ENCODE data around the gene RHOBTB1.
A peak's percentile ranks its signal among the peaks of the same experiment; 100 is the strongest.
"Not testable (repeated sequence)": the region's sequence is repeated elsewhere in the genome, so short reads cannot be mapped to it uniquely, and the experiment has no call there.

RHOBTB1 gene

DNA sequence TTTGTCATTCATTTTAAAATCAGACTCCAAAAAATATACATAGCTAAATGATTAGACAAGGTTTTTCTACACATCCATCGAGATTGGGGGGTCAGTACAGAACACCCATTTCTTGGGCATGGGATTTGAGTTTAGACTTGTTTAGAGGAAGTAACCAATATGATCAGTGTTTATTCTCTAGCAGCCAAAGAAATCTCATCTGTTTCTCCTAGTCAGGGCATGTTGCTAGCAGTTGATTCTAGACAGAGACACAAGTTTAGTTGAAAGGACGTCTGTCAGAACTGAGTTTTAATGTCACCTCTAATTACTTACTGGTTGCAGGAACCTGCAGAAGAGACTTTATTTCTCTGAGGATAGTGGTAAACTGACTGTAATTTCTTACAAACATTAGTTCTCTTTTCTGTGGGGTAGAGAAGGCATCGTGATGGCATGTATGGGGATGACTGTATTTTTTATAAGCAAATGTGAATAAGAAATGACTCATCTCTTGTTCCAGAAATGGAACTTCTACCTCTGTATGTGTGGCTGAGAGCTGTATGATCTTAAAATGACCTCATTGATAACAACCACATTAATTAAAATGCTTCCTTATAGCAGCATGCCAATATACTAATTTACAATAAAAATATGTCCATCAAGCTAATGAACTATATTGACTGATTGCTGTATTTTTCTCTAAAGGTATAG lies 30.6 kb upstream of the RHOBTB1 start:
- peak; percentile 49 for DNase-seq (ENCODE audit: low read depth)
- no peak overlapping the region for H3K4me3 ChIP-seq (ENCODE audit: control insufficient read depth, low read depth, low read length)
- TF ChIP-seq, protein P1, sequence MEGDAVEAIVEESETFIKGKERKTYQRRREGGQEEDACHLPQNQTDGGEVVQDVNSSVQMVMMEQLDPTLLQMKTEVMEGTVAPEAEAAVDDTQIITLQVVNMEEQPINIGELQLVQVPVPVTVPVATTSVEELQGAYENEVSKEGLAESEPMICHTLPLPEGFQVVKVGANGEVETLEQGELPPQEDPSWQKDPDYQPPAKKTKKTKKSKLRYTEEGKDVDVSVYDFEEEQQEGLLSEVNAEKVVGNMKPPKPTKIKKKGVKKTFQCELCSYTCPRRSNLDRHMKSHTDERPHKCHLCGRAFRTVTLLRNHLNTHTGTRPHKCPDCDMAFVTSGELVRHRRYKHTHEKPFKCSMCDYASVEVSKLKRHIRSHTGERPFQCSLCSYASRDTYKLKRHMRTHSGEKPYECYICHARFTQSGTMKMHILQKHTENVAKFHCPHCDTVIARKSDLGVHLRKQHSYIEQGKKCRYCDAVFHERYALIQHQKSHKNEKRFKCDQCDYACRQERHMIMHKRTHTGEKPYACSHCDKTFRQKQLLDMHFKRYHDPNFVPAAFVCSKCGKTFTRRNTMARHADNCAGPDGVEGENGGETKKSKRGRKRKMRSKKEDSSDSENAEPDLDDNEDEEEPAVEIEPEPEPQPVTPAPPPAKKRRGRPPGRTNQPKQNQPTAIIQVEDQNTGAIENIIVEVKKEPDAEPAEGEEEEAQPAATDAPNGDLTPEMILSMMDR (conservative IDR thresholded peaks at IDR 0.05; ENCODE audit: control insufficient read depth, insufficient read depth, low read depth, low read length), result no peak

DNA sequence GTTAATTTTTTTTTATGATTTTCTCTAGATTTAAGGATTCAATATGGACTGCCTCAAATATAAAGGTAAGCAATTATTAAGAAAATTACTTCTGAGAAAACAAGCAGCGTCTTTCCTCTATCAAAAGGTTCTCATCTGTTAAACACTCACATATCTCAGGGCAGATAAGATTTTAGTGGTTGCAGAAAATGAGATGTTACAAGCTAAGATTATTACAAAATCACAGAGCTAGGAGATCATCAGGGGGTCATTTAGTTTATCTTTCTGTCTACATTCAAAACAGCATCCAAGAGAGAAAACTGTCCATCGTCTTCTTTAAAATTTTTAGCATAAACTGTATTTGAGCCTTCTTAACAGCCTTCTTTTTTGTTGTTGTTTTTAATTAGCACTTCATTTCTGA lies 29.1 kb upstream of the RHOBTB1 start:
- DNase-seq (ENCODE audit: low read depth), result no peak
- TF ChIP-seq, protein P1 (conservative IDR thresholded peaks at IDR 0.05; ENCODE audit: control insufficient read depth, insufficient read depth, low read depth, low read length), result no peak

DNA sequence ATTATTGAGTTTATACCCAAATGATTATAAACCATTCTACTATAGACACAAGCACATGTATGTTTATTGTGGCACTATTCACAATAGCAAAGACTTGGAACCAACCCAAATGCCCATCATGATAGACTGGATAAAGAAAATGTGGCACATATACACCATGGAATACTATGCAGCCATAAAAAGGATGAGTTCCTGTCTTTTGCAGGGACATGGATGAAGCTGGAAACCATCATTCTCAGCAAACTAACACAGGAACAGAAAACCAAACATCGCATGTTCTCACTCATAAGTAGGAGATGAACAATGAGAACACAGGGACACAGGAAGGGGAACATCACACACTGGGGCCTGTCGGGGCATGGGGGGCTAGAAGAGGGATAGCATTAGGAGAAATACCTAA lies 28.2 kb upstream of the RHOBTB1 start:
- not testable (repeated sequence) for H3K4me3 ChIP-seq (ENCODE audit: control insufficient read depth, low read depth, low read length); DNase-seq (ENCODE audit: low read depth)

More for the DNA sequence above, 29.1 kb upstream of the RHOBTB1 start:
- H3K4me3 ChIP-seq (ENCODE audit: control insufficient read depth, low read depth, low read length), result no peak overlapping the region

DNA sequence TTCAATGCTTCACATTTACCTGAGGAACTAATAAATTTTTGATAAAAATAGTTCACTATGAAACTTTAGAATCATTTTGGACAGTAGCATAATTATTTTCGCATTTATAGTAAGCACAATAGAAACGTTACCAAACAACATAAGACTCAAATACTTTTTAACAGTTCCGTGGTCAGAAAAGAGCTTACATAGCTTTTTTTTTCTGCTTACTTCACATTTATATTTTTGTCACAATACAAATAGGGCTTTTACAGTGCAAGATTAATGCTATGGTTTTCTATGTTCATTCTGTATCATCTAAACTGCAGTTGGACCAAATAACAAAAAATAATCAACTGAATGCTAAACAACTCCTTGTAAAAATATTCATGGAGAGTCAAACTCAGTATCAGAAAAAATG lies 26.5 kb upstream of the RHOBTB1 start:
- DNase-seq (ENCODE audit: low read depth), result no peak
- H3K4me3 ChIP-seq (ENCODE audit: control insufficient read depth, low read depth, low read length), result no peak overlapping the region
- TF ChIP-seq, protein P1 (conservative IDR thresholded peaks at IDR 0.05; ENCODE audit: control insufficient read depth, insufficient read depth, low read depth, low read length), result no peak

DNA sequence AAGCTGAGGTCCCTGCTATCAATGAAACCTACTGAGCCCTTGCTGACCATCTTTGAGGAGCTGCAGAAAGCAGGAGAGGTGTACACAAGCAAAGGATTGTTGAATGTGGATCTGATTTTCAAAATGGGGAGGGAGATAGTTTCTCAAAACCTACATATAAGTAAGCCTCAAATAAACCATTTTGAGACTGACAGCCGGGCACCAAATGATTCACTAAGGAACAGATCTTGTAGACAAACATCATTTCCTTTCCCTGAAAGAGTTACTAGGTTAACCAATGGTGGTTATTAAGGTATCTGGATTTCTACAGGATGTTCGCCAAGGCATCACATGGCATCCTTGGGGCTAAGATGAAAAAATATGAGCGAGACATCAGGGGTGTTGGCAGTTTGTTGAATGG lies 24.5 kb upstream of the RHOBTB1 start:
- no peak for DNase-seq (ENCODE audit: low read depth)

DNA sequence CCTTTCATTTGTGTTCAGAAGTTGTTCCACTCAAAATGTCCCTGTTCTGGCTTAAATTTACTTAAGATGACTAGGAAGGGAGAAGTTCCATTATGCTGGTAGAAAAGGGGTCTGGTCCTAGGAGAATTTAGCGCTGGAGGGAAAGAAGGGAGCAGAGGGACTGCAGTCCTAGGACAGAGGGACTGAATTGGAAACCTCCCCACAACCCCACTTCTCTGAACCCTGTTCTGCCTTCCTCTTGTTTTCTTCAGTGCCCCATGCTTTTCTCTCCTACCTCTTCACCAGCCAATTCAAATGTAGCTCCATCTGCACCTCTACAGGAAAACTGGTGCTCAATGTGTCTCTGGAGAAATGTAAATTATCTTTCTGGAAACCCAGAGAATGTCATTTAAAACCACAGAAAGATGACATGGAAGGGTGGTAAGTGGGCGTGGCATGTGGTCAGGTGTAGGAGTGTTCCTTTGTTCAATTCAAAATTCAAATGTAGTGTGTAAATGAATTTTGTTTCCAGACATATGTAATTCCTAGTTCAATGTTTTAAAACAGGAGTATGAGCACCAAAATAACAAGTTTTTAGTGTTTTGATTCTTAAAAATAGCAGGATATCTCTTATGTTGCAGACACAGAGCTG lies 24.0 kb upstream of the RHOBTB1 start:
- DNase-seq (ENCODE audit: low read depth), result no peak
- H3K4me3 ChIP-seq (ENCODE audit: control insufficient read depth, low read depth, low read length), result no peak overlapping the region
- TF ChIP-seq, protein P1 (conservative IDR thresholded peaks at IDR 0.05; ENCODE audit: control insufficient read depth, insufficient read depth, low read depth, low read length), result no peak

More for the DNA sequence above, 24.5 kb upstream of the RHOBTB1 start:
- TF ChIP-seq, protein P1 (conservative IDR thresholded peaks at IDR 0.05; ENCODE audit: control insufficient read depth, insufficient read depth, low read depth, low read length), result no peak
- no peak overlapping the region for H3K4me3 ChIP-seq (ENCODE audit: control insufficient read depth, low read depth, low read length)

DNA sequence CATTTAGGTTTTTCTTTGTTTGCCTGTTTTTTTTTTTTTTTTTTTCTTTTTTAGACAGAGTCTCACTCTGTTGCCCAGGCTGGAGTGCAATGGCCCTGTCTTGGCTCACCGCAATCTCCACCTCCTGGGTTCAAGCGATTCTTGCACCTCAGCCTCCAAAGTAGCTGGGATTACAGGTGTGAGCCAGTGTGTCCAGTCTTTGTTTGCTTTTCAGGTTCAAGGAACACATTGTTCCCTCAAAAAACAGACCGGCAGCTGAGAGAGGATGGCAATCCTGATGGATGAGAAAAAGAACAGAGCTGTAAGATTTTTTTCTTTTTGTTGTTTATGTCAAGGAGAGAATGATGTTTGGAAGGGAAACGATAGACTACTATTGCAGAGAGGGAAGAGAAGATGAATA lies 23.3 kb upstream of the RHOBTB1 start:
- TF ChIP-seq, protein P1 (conservative IDR thresholded peaks at IDR 0.05; ENCODE audit: control insufficient read depth, insufficient read depth, low read depth, low read length), result no peak
- no peak for DNase-seq (ENCODE audit: low read depth)

More for the DNA sequence above, 23.3 kb upstream of the RHOBTB1 start:
- no peak overlapping the region for H3K4me3 ChIP-seq (ENCODE audit: control insufficient read depth, low read depth, low read length)
